HEK293 (cell line): Measurements from ENCODE around the gene PRPF31.

Source experiments
- TCF7L2 ChIP-seq: IDR thresholded peaks from 2 replicates; pipeline ENCODE4 v1.6.1; 2011; ENCODE audit warnings: low read depth, mild to moderate bottlenecking, inconsistent platforms, low read length, moderate library complexity, borderline replicate concordance
- ZEB2 ChIP-seq: fragments of 450-650 bp; formaldehyde crosslinking; IDR thresholded peaks from 2 replicates; pipeline ENCODE4 v1.5.1; 2016; ENCODE audit warnings: missing biosample characterization, missing genetic modification characterization
- ZNF274 ChIP-seq, 2 experiments: fragments of 200-500 bp in 1 of 2; fragments of 450-650 bp in 1 of 2; sonication (Bioruptor generic) in 1 of 2; formaldehyde crosslinking in 1 of 2; IDR thresholded peaks; 2 replicates each; pipeline versions ENCODE4 v1.5.1 to v1.6.1; 2014 to 2016; ENCODE audit warnings: borderline replicate concordance in 1 of 2, inconsistent platforms in 1 of 2, low read length in 1 of 2, missing biosample characterization in 1 of 2, missing genetic modification characterization in 1 of 2
- ZNF658 ChIP-seq: fragments of 450-650 bp; formaldehyde crosslinking; IDR thresholded peaks from 2 replicates; pipeline ENCODE4; 2016; ENCODE audit warnings: missing biosample characterization, missing genetic modification characterization
- TF ChIP-seq, protein P1 (sequence below): fragments of 450-650 bp; formaldehyde crosslinking; IDR thresholded peaks from 2 replicates; pipeline ENCODE4 v1.5.1; 2016; ENCODE audit warnings: missing biosample characterization, missing genetic modification characterization
- TF ChIP-seq, protein P2 (sequence below): fragments of 450-650 bp; formaldehyde crosslinking; conservative IDR thresholded peaks from 2 replicates; pipeline ENCODE4 v1.5.1; 2016; ENCODE audit warnings: low read depth, missing biosample characterization, missing genetic modification characterization

DNA sequence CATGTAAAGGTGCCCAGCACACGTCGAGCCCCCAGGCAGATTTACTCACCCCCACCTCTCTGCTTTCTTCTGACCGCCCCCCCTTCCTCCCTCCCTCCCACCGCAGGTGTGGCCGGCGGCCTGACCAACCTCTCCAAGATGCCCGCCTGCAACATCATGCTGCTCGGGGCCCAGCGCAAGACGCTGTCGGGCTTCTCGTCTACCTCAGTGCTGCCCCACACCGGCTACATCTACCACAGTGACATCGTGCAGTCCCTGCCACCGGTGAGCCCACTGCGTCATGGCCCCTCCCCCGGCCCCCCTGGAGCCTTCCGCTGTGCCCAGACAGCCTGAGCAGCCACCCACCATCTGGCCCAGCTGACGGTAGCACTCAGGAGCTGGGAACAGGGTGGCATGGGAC, 8.8 kb downstream of the PRPF31 start:
- TF ChIP-seq, protein P1, sequence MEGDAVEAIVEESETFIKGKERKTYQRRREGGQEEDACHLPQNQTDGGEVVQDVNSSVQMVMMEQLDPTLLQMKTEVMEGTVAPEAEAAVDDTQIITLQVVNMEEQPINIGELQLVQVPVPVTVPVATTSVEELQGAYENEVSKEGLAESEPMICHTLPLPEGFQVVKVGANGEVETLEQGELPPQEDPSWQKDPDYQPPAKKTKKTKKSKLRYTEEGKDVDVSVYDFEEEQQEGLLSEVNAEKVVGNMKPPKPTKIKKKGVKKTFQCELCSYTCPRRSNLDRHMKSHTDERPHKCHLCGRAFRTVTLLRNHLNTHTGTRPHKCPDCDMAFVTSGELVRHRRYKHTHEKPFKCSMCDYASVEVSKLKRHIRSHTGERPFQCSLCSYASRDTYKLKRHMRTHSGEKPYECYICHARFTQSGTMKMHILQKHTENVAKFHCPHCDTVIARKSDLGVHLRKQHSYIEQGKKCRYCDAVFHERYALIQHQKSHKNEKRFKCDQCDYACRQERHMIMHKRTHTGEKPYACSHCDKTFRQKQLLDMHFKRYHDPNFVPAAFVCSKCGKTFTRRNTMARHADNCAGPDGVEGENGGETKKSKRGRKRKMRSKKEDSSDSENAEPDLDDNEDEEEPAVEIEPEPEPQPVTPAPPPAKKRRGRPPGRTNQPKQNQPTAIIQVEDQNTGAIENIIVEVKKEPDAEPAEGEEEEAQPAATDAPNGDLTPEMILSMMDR (tag by site-specific recombination), result no peak
- TF ChIP-seq TCF7L2 (no peak), ZNF274 (IDR thresholded peaks at IDR 0.05; ENCODE audit: low read length) (no peak), ZNF274 (tag by site-specific recombination; IDR thresholded peaks at IDR 0.05; ENCODE audit: borderline replicate concordance) (no peak), ZEB2 (no peak), ZNF658 (tag by site-specific recombination) (no peak)
- TF ChIP-seq, protein P2, sequence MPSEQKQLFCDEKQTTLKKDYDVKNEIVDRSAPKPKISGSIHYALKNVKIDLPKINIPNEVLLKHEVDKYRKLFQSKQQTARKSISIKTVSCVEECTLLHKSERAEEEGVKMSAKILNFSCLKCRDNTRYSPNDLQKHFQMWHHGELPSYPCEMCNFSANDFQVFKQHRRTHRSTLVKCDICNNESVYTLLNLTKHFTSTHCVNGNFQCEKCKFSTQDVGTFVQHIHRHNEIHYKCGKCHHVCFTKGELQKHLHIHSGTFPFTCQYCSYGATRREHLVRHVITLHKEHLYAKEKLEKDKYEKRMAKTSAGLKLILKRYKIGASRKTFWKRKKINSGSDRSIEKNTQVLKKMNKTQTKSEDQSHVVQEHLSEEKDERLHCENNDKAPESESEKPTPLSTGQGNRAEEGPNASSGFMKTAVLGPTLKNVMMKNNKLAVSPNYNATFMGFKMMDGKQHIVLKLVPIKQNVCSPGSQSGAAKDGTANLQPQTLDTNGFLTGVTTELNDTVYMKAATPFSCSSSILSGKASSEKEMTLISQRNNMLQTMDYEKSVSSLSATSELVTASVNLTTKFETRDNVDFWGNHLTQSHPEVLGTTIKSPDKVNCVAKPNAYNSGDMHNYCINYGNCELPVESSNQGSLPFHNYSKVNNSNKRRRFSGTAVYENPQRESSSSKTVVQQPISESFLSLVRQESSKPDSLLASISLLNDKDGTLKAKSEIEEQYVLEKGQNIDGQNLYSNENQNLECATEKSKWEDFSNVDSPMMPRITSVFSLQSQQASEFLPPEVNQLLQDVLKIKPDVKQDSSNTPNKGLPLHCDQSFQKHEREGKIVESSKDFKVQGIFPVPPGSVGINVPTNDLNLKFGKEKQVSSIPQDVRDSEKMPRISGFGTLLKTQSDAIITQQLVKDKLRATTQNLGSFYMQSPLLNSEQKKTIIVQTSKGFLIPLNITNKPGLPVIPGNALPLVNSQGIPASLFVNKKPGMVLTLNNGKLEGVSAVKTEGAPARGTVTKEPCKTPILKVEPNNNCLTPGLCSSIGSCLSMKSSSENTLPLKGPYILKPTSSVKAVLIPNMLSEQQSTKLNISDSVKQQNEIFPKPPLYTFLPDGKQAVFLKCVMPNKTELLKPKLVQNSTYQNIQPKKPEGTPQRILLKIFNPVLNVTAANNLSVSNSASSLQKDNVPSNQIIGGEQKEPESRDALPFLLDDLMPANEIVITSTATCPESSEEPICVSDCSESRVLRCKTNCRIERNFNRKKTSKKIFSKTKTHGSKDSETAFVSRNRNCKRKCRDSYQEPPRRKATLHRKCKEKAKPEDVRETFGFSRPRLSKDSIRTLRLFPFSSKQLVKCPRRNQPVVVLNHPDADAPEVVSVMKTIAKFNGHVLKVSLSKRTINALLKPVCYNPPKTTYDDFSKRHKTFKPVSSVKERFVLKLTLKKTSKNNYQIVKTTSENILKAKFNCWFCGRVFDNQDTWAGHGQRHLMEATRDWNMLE (tag by site-specific recombination), result no peak
